ENCODE measurements around the gene USP11. TPM values are rescaled to one million over a fixed set of nuclear protein-coding genes. Genes with fewer than 3 reads are reported as not detected.
A peak's percentile ranks its signal among the peaks of the same experiment; 100 is the strongest.

Gene USP11
- total RNA-seq = 10 to 100 TPM; 55.3 to 60.9 TPM

GRCh38 chrX:47232803-47233332 is at the start of gene USP11:
Gene USP11 (plus strand): TSS chrX:47233009. CDS start chrX:47233044, 35 bp downstream.
- peak within 1 kb of the TSS; percentile 99 for H3K27ac Mint-ChIP-seq
- ChIA-PET POLR2A (interaction anchor here (0.8 to 3.4 kb wide), 9 partner anchors 8 to 346 kb away, joined by 3 to 42 read pairs (median 4); partner anchors contain the start of genes CDK16, NDUFB11 and RBM10), CTCF (interaction anchor here (0.8 to 1.0 kb wide), 3 partner anchors 150 to 1847 kb away, joined by 3 read pairs; no protein-coding TSS in a partner anchor)
- ATAC-seq = peak; percentile 47
- peaks cover 33% of the 10 kb centered on the region for H3K36me3 Mint-ChIP-seq (ENCODE audit: low read depth)
- no peaks in the 10 kb centered on the region for H3K9me3 Mint-ChIP-seq (ENCODE audit: insufficient read depth)
- H3K27me3 Mint-ChIP-seq (ENCODE audit: low read depth) = no peaks in the 10 kb centered on the region
- H3K4me3 Mint-ChIP-seq = peak within 1 kb of the TSS; percentile 91
- peaks cover 24% of the 10 kb centered on the region for H3K4me1 Mint-ChIP-seq (ENCODE audit: low read depth)
- peak; percentile 76 for DNase-seq

GRCh38 chrX:47184486-47184885 is 48.3 kb upstream of the USP11 start:
- ATAC-seq = no peak
- no peak for DNase-seq
- ChIA-PET CTCF (no interaction called here), POLR2A (no interaction called here)
- H3K27me3 Mint-ChIP-seq (ENCODE audit: low read depth) = no peaks in the 10 kb centered on the region
- H3K4me1 Mint-ChIP-seq (ENCODE audit: low read depth) = no peaks in the 10 kb centered on the region
- no peak overlapping the region for H3K27ac Mint-ChIP-seq
- peaks cover 30% of the 10 kb centered on the region for H3K36me3 Mint-ChIP-seq (ENCODE audit: low read depth)
- no peaks in the 10 kb centered on the region for H3K9me3 Mint-ChIP-seq (ENCODE audit: insufficient read depth)
- H3K4me3 Mint-ChIP-seq = no peak overlapping the region

GRCh38 chrX:47185241-47185640 is 47.6 kb upstream of the USP11 start:
- peaks cover under 1% of the 10 kb centered on the region for H3K4me1 Mint-ChIP-seq (ENCODE audit: low read depth)
- no peak for ATAC-seq
- H3K27me3 Mint-ChIP-seq (ENCODE audit: low read depth) = no peaks in the 10 kb centered on the region
- no peaks in the 10 kb centered on the region for H3K9me3 Mint-ChIP-seq (ENCODE audit: insufficient read depth)
- no peak overlapping the region for H3K27ac Mint-ChIP-seq
- no peak for DNase-seq
- H3K4me3 Mint-ChIP-seq = no peak overlapping the region
- POLR2A ChIA-PET = no interaction called here
- CTCF ChIA-PET = no interaction called here
- H3K36me3 Mint-ChIP-seq (ENCODE audit: low read depth) = peaks cover 29% of the 10 kb centered on the region

GRCh38 chrX:47186096-47186740 is 46.6 kb upstream of the USP11 start:
- Mint-ChIP-seq H3K27me3 (ENCODE audit: low read depth) (no peaks in the 10 kb centered on the region), H3K4me1 (ENCODE audit: low read depth) (peaks cover 6% of the 10 kb centered on the region), H3K9me3 (ENCODE audit: insufficient read depth) (no peaks in the 10 kb centered on the region), H3K27ac (no peak overlapping the region), H3K36me3 (ENCODE audit: low read depth) (peaks cover 27% of the 10 kb centered on the region), H3K4me3 (no peak overlapping the region)
- CTCF ChIA-PET = no interaction called here
- POLR2A ChIA-PET = interaction anchor here (1.3 kb wide), 1 partner anchor 10 kb away, joined by 3 read pairs; no protein-coding TSS in a partner anchor
- no peak for ATAC-seq
- no peak for DNase-seq

- Mint-ChIP-seq H3K27ac (no peak overlapping the region), H3K36me3 (ENCODE audit: low read depth) (peaks cover 20% of the 10 kb centered on the region), H3K27me3 (ENCODE audit: low read depth) (no peaks in the 10 kb centered on the region), H3K9me3 (ENCODE audit: insufficient read depth) (no peaks in the 10 kb centered on the region), H3K4me3 (no peak overlapping the region), H3K4me1 (ENCODE audit: low read depth) (peaks cover 6% of the 10 kb centered on the region)
- DNase-seq = no peak
- CTCF ChIA-PET = no interaction called here
- POLR2A ChIA-PET = interaction anchor here (1.3 kb wide), 1 partner anchor 11 kb away, joined by 3 read pairs; no protein-coding TSS in a partner anchor
- ATAC-seq = no peak
These were observed 45.6 kb upstream of the USP11 start for GRCh38 chrX:47187106-47187677.

- Mint-ChIP-seq H3K9me3 (ENCODE audit: insufficient read depth) (no peaks in the 10 kb centered on the region), H3K36me3 (ENCODE audit: low read depth) (peaks cover 21% of the 10 kb centered on the region), H3K4me1 (ENCODE audit: low read depth) (peaks cover 19% of the 10 kb centered on the region), H3K4me3 (no peak overlapping the region), H3K27ac (no peak overlapping the region), H3K27me3 (ENCODE audit: low read depth) (no peaks in the 10 kb centered on the region)
- ChIA-PET POLR2A (interaction anchor here (2.3 kb wide), 1 partner anchor 45 kb away, joined by 15 read pairs; the partner anchor contains the start of genes NDUFB11 and RBM10), CTCF (interaction anchor here (1.7 kb wide), 1 partner anchor 45 kb away, joined by 8 read pairs; the partner anchor contains the start of genes NDUFB11 and RBM10)
- ATAC-seq (no peak), DNase-seq (no peak)
These were observed 42.9 kb upstream of the USP11 start for GRCh38 chrX:47189906-47190305.

GRCh38 chrX:47190445-47191269 is 42.2 kb upstream of the USP11 start:
- Mint-ChIP-seq H3K27me3 (ENCODE audit: low read depth) (no peaks in the 10 kb centered on the region), H3K36me3 (ENCODE audit: low read depth) (peaks cover 23% of the 10 kb centered on the region), H3K4me3 (peak overlapping the region; percentile 88), H3K4me1 (ENCODE audit: low read depth) (peaks cover 24% of the 10 kb centered on the region), H3K9me3 (ENCODE audit: insufficient read depth) (no peaks in the 10 kb centered on the region), H3K27ac (peak overlapping the region; percentile 88)
- CTCF ChIA-PET = interaction anchor here (1.1 to 2.1 kb wide), 6 partner anchors 27 to 332 kb away, joined by 3 to 11 read pairs (median 4); partner anchors contain the start of genes NDUFB11 and RBM10
- POLR2A ChIA-PET = interaction anchor here (0.6 to 2.3 kb wide), 2 partner anchors 20 to 46 kb away, joined by 3 to 15 read pairs; partner anchors contain the start of genes NDUFB11 and RBM10
- ATAC-seq (peak; percentile 78), DNase-seq (peak; percentile 90)

GRCh38 chrX:47191331-47191730 is 41.5 kb upstream of the USP11 start:
- peak; percentile 15 for ATAC-seq
- Mint-ChIP-seq H3K27ac (peak overlapping the region; percentile 88), H3K36me3 (ENCODE audit: low read depth) (peaks cover 27% of the 10 kb centered on the region), H3K9me3 (ENCODE audit: insufficient read depth) (no peaks in the 10 kb centered on the region), H3K4me3 (peak overlapping the region; percentile 88), H3K4me1 (ENCODE audit: low read depth) (peaks cover 31% of the 10 kb centered on the region), H3K27me3 (ENCODE audit: low read depth) (no peaks in the 10 kb centered on the region)
- DNase-seq = peak; percentile 71
- CTCF ChIA-PET = interaction anchor here (1.1 to 2.1 kb wide), 6 partner anchors 26 to 332 kb away, joined by 3 to 11 read pairs (median 4); partner anchors contain the start of genes NDUFB11 and RBM10
- POLR2A ChIA-PET = interaction anchor here (0.6 to 2.3 kb wide), 3 partner anchors 19 to 46 kb away, joined by 3 to 15 read pairs (median 3); partner anchors contain the start of genes CDK16, NDUFB11 and RBM10

- CTCF ChIA-PET = interaction anchor here (1.1 to 2.1 kb wide), 5 partner anchors 26 to 331 kb away, joined by 3 to 11 read pairs (median 4); no protein-coding TSS in a partner anchor
- DNase-seq (no peak), ATAC-seq (no peak)
- Mint-ChIP-seq H3K27me3 (ENCODE audit: low read depth) (no peaks in the 10 kb centered on the region), H3K36me3 (ENCODE audit: low read depth) (peaks cover 28% of the 10 kb centered on the region), H3K9me3 (ENCODE audit: insufficient read depth) (no peaks in the 10 kb centered on the region), H3K27ac (peak overlapping the region; percentile 88), H3K4me3 (peak overlapping the region; percentile 88), H3K4me1 (ENCODE audit: low read depth) (peaks cover 37% of the 10 kb centered on the region)
- POLR2A ChIA-PET = interaction anchor here (1.1 to 2.3 kb wide), 2 partner anchors 26 to 47 kb away, joined by 3 to 15 read pairs; partner anchors contain the start of genes CDK16, NDUFB11 and RBM10
These were observed 40.9 kb upstream of the USP11 start for GRCh38 chrX:47191806-47192401.

- peaks cover 35% of the 10 kb centered on the region for H3K36me3 Mint-ChIP-seq (ENCODE audit: low read depth)
- ChIA-PET CTCF (interaction anchor here (1.1 to 3.5 kb wide), 3 partner anchors 24 to 194 kb away, joined by 3 to 15 read pairs (median 4); no protein-coding TSS in a partner anchor), POLR2A (interaction anchor here (0.9 to 1.0 kb wide), 3 partner anchors 24 to 191 kb away, joined by 4 to 6 read pairs (median 5); partner anchors contain the start of genes NDUFB11 and RBM10)
- peak within 1 kb of the TSS; percentile 94 for H3K4me3 Mint-ChIP-seq
- DNase-seq (peak; percentile 95), ATAC-seq (peak; percentile 79)
- H3K27me3 Mint-ChIP-seq (ENCODE audit: low read depth) = no peaks in the 10 kb centered on the region
- H3K4me1 Mint-ChIP-seq (ENCODE audit: low read depth) = peaks cover 44% of the 10 kb centered on the region
- H3K27ac Mint-ChIP-seq = peak within 1 kb of the TSS; percentile 98
- H3K9me3 Mint-ChIP-seq (ENCODE audit: insufficient read depth) = no peaks in the 10 kb centered on the region
These were observed 39.2 kb upstream of the USP11 start, which contains the start of gene UBA1 for GRCh38 chrX:47193475-47194193. Gene UBA1 (plus strand): TSS chrX:47193829. CDS start chrX:47198803, 4,974 bp downstream.

All from activated CD8-positive, alpha-beta T cell treated with anti-CD3 and anti-CD28 coated beads, Interleukin-2, amount 10 ng/mL, durations not matched to agents 7 days and 5 days (primary cell).